ENCODE results near the gene DHRS13.

The DHRS13 gene, protein sequence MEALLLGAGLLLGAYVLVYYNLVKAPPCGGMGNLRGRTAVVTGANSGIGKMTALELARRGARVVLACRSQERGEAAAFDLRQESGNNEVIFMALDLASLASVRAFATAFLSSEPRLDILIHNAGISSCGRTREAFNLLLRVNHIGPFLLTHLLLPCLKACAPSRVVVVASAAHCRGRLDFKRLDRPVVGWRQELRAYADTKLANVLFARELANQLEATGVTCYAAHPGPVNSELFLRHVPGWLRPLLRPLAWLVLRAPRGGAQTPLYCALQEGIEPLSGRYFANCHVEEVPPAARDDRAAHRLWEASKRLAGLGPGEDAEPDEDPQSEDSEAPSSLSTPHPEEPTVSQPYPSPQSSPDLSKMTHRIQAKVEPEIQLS

DNA sequence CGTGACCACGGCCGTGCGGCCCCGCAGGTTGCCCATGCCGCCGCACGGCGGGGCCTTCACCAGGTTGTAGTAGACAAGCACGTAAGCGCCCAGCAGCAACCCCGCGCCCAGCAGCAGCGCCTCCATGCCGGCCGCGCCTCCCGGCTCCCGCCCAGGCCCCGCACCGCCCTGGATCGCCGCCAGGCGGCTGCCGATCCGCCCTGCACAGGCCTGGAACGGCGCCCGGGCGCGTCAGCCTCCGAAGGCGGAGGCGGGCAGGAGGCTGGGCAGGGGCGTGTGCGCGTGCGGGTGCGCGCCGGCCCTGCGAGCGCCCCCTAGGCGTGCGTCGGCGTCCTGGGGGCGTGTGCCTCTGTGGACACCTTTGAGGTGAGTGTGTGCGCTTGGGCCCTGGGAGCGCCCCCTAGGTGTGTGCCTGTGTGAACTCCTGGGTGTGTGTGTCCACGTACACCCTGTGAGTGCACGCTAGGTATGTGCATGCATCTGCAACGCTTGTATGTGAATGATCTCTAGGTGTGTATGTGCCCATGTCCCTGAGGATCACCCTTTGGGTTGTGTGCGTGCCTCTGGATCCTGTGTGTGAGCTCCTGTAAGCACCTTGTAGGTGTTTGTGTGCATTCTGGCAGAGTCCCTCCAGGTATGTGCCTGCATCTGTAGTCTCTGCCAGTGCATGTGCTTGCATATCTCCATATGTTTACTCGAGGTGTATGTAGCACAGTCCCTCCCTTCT lies at the start of gene DHRS13:
TSS of gene DHRS13 (minus strand) at position 261 of the 727 bp plus-strand sequence. CDS start at position 126, 135 bp downstream.
- peak; percentile 96 for DNase-seq (ENCODE audit: low read depth)
- TF ChIP-seq, protein P1, sequence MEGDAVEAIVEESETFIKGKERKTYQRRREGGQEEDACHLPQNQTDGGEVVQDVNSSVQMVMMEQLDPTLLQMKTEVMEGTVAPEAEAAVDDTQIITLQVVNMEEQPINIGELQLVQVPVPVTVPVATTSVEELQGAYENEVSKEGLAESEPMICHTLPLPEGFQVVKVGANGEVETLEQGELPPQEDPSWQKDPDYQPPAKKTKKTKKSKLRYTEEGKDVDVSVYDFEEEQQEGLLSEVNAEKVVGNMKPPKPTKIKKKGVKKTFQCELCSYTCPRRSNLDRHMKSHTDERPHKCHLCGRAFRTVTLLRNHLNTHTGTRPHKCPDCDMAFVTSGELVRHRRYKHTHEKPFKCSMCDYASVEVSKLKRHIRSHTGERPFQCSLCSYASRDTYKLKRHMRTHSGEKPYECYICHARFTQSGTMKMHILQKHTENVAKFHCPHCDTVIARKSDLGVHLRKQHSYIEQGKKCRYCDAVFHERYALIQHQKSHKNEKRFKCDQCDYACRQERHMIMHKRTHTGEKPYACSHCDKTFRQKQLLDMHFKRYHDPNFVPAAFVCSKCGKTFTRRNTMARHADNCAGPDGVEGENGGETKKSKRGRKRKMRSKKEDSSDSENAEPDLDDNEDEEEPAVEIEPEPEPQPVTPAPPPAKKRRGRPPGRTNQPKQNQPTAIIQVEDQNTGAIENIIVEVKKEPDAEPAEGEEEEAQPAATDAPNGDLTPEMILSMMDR (IDR thresholded peaks at IDR 0.05; ENCODE audit: insufficient read depth, low read depth, low read length, missing control alignments): peak; percentile 62
- H3K4me3 ChIP-seq (ENCODE audit: low read length): peak within 1 kb of the TSS; percentile 61

DNA sequence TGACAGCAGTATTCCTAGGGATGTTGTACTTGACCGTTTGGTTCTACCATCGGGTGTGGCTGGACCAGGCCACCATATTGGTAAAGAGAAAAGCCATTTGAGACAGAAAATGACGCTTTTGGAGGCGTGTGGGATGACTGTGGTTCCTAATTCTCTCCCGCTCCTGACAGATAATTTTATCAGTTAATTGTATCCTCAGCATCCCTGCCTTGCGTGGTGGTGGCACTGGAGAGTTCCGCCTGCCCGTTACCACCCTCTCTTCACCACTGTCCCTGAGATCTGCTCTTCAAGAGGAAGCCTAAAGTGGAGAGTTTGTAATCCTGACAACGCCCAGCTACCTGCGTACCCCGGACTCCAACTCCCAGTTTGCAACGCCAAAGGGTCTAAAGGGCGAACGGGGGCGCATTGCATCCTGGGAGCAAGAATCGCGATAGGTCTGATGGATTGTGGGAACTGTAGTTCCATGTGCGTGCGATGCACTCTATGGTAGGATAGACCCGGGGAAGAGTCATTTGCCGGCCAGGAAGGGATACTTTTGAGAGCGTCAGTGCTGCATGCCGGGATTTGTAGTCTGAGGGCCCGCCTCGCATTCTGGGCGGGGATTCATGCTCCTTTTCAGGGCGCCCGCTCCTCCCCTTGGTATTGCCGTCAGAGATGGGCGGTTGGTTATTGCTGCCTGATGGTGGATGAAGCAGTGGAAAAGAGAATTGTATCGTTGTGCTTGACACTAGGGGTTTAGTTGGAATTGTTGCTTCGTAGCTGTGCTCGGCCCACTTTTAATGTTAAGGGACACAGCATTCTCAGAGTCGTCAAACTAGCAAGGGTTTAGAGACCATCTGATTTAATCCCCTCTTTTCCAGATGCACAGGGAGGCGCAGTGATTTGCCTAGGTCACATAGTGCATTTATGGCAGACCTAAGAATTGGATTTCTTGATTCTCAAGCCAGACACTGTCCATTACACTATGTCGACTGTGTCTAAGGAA lies 49.4 kb upstream of the DHRS13 start:
- peak; percentile 100 for DNase-seq (ENCODE audit: low read depth)
- TF ChIP-seq, protein P1 (IDR thresholded peaks at IDR 0.05; ENCODE audit: insufficient read depth, low read depth, low read length, missing control alignments): no peak
- H3K4me3 ChIP-seq (ENCODE audit: low read length): peak overlapping the region; percentile 96

DNA sequence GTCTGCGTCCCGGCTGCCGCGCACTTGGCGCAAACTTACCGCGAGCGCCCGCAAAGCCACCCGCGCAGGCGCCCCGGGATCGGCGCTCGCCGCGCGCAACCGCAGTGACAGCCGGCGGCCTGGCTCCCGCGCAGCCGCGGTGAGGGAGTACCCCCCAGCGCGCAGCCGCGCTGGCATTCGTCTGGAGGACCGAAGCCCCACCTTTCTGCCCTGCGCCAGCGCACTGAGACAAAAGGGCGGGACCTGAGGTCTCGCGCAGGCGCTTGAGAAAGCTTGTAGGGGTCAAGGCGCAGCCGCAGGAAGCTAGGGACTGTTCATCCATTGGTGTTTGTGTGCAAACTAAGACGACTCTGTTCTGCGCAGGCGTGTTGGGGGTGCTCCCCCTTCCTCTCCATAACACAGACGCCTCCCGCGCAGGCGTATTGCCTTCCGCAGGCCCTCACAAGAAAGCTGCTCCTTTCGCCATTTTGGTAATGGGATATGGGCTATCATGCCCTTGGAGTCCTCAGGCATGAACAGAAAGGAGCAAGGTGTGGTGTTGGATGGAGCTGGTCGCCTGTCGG lies 48.6 kb upstream of the DHRS13 start, which contains the start of gene PHF12:
TSS of gene PHF12 (minus strand) at position 91 of the 563 bp plus-strand sequence. CDS start 558 bp downstream, outside the sequence.
- H3K4me3 ChIP-seq (ENCODE audit: low read length): peak within 1 kb of the TSS; percentile 96
- TF ChIP-seq, protein P1 (IDR thresholded peaks at IDR 0.05; ENCODE audit: insufficient read depth, low read depth, low read length, missing control alignments): no peak
- peak; percentile 100 for DNase-seq (ENCODE audit: low read depth)

DNA sequence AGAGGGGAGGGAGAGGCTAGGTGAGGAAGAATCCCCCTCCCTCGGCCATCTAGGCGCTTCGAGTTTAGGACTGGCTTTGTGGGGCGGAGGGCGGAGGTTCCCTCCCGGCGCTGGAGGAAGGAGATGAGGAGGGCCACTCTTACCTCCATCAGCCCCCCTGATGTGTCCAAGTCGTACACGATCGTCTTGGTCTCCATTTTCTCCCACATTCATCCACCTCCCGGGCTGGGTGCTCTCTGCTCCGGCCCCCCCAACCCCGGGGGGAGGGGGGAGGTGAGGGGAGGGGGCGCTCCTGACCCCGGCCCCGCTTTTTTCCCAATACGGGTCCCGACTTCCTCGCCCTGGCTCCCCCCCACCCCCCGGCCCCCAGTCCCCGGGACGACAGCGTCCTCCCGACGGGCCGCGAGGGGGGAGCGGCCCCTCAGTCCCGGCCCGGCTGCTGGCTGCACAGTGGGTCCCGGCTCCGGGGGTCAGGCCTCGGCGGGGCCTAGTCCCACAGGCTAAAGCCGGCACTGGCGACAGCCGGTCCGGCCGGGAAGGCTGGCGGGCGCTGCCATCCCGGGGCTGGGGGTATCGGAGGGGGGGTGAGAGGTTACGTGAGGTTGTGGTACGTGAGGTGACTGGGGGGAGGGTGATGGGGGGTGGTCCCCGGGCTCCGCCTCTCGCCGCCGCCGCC lies 48.0 kb upstream of the DHRS13 start:
- TF ChIP-seq, protein P1 (IDR thresholded peaks at IDR 0.05; ENCODE audit: insufficient read depth, low read depth, low read length, missing control alignments): no peak
- no peak for DNase-seq (ENCODE audit: low read depth)

DNA sequence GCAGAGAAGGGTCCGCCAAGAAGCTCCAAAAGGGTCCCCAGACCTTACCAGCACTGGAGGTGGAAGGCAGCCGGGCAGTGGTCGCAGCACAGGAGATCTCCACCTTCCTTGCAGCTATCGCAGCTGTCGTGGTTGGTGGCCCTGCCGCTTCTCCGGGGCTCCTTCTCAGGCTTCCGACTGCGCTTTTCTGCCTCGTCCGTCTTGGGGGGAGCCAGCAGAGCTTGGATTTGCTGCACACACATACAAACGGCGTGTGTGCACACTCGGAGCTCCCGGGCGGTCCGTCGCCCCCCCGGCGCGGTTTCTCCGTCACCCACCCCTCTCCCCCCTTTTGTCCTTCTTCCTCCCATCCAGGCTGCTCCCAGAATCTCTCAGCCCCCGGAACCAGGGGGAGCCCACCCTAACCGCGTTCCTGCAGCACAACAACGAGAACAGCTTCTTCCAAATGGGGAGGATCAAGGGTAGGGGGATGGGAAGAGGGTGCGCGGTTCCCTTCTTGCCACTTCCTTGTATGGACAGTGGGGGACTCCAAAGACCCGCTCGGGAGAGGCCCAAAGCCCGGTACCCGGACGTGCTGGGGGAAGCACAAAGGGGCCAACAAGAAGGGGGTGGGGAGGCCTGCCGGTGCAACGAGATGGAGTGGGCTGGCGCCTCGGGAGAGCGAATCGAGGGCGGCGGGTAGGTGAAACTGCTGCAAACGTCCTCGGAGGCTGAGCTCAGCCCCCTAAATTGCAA lies 47.3 kb upstream of the DHRS13 start:
- TF ChIP-seq, protein P1 (IDR thresholded peaks at IDR 0.05; ENCODE audit: insufficient read depth, low read depth, low read length, missing control alignments): no peak
- peak overlapping the region; percentile 86 for H3K4me3 ChIP-seq (ENCODE audit: low read length)
- no peak for DNase-seq (ENCODE audit: low read depth)

More for the DNA sequence above, 48.0 kb upstream of the DHRS13 start:
- peak overlapping the region; percentile 86 for H3K4me3 ChIP-seq (ENCODE audit: low read length)
